AG20443 (cell line): ENCODE measurements around the gene RASA2.
A peak's percentile ranks its signal among the peaks of the same experiment; 100 is the strongest.
"Not testable (repeated sequence)": the region's sequence is repeated elsewhere in the genome, so short reads cannot be mapped to it uniquely, and the experiment has no call there.

Source experiments
- DNase-seq: peaks from one replicate; pipeline ENCODE4 v3.0.0; 2012; ENCODE audit warnings: low spot score, mixed read lengths

Gene RASA2

GRCh38 chr3:141457624-141458236, 29.1 kb upstream of the RASA2 start:
- peak; percentile 21 for DNase-seq

DNA sequence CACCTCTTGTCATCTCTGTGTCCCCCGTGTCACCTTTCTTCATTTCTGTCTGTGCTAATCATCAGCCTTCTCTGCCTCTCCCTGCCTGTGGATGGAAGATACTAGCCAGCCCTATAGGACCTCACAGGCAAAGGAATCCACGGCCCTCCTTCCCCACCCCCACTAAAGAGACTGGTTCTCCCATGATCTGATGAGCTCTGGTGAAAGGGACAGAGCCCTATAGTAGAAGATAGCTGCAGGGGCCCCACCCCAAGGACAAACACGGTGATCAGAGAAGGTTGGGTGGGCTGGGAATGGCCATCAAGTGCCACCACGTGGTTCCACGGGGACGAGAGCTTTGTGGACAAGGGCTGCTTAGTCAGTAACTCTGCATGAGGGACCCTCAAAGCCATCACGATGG, 27.8 kb upstream of the RASA2 start:
- no peak for DNase-seq

DNA sequence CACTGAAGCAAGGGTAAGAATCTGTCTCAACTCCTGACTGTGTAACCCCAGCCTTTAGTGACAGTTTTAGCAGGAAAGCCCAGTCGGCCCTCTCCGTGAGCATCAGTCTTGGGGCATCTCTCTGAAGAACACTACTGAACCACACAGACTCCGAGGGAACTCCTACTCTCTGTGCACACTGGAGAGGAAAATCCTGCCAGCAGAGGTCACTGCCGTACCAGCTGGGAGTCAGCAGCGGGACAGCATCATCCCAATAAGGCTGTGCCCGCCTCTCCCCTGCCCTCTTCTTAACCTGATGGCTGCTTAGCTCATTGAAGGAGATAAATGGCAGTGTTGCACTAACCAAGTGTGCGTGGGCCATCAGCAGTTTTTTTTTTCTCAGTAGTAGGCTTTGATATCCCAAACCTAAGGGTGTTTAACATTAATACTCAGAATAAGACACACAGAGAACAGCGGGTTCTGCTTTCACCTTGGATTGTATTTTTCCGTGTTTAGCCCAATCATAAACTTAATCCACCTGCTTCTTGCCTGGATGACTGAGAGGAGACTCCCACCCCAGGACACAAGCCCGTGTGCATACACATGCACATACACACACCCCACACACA, 26.6 kb upstream of the RASA2 start:
- peak; percentile 89 for DNase-seq

- DNase-seq = no peak
These were observed 24.5 kb upstream of the RASA2 start for GRCh38 chr3:141462176-141462859.

DNA sequence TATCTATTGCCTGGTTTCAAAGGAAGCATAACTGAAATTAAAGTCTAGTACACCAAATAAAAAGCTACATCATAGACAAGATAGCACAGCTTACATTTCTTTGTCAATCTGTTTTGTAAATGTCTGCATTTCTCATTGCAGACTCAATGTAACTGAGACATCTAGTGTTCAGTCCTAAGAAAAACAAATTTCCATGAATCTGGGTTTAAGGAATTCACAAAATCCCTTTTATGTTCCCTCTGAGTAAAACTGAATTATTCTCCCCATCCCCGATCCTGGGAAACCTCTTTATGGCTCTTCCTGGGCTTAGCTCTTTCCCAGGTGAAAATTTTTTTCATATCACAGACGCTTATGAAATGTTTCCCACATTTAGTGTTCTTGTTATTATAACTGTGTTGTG, 21.6 kb upstream of the RASA2 start:
- DNase-seq = peak; percentile 29

DNA sequence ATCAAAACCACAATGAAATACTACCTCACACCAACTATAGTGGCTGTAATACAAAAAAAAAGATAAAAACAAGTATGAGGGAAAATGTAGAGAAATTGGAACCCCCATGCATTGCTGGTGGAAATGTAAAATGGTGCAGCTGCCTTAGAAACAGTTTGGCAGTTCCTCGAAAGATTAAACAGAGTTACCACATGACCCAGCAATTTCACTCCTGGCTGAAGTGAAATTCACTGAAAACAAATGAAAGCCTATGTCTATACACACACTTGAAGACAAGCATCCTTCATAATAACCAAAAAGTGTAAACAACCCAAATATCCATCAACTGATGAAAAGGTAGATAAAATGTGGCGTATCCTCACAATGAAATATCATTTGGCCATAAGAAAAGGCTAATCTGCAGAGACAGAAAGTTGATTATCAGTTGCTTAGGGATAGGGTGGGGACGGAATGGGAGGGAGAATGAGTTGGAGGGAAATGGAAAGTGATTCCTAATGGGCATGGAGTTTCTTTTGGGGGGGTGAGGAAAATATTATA, 20.1 kb upstream of the RASA2 start:
- no peak for DNase-seq

- no peak for DNase-seq
These were observed 17.1 kb upstream of the RASA2 start for GRCh38 chr3:141469720-141470119.

DNA sequence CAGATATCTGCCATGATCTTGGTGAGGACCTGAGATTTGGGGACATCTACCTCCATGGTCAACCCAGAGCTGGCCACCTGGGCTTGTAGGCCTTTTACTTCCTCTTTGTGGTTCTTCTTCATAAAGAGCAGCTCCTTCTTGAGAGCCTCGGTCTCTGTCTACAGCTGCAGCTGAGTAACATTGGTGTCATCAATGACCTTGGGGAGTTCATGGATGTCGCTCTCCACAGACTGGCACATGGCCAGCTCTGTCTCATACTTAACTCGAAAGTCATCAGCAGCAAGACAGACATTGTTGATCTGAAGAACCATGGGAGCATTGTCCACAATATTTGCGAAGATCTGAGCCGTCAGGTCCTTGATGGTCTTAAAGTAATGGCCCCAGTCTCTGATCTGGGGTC, 15.7 kb upstream of the RASA2 start:
- DNase-seq = peak; percentile 21

DNA sequence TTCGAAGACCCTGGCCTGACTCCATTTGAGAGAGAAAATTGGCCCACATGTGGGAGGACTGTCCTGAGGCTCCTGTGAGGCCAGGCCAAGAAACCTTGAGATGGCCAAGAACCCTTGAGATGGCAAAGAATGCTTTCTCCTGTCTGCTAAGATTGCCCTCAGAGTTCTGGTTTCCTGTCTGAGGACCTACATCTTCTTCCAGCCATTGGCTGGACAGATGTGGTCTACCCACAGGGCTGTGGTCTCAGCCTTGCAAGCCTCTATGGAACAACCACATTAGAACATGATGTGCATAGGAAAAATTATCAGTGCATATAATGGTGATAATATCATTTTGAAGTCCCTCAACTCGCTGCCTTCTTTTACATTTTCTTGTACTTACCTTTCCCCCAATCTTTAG, 10.8 kb upstream of the RASA2 start:
- no peak for DNase-seq

GRCh38 chr3:141477224-141477623, 9.6 kb upstream of the RASA2 start:
- DNase-seq = peak; percentile 67

DNA sequence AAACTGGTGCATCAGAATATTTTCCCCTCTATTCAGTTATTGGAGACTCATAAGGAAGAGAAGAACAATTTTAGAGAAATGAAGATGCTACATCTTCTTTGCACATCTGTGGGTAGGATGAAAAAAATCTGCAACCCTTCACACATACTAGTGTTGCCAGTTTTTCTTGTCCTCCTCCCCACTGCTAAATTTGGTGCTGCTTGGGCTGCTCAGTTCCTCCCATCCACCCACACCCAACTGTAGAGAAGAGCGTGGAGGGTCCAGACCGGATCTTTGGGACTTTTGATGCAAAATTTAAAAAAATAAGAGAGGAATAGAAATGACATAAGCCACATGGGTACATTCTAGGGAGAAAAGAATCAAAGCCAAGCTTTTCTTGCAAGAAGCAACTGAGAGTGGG, 8.7 kb upstream of the RASA2 start:
- no peak for DNase-seq

GRCh38 chr3:141478840-141479239, 8.0 kb upstream of the RASA2 start:
- DNase-seq = not testable (repeated sequence)

DNA sequence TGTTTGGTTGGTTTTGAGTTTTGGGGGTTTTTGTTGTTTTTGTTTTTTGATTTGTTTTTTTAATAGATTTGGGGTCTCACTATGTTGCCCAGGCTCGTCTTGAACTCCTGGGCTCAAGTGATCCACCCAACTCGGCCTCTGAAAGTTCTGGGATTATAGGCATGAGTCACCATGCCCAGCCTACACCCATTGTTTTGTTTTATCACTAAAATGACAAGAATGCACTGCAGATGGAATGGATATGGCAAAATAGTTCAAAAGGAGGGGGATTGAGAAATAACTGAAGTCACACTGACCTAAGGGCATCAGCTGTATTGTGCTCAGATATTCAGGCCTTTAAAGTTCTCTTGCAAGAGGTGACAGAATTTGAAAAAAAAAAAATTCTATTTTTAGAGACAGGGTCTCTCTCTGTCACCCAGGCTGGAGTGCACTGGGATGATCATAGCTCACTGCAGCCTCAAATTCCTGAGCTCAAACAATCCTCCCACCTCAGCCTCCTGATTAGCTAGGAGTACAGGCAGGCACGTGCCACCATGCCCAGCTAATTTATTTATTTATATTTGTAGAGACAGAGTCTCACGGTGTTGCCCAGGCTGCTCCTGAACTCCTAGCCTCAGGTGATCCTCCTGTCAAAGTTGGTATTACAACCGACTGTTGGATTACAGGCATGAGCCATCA, 4.4 kb upstream of the RASA2 start:
- DNase-seq = peak; percentile 75

DNA sequence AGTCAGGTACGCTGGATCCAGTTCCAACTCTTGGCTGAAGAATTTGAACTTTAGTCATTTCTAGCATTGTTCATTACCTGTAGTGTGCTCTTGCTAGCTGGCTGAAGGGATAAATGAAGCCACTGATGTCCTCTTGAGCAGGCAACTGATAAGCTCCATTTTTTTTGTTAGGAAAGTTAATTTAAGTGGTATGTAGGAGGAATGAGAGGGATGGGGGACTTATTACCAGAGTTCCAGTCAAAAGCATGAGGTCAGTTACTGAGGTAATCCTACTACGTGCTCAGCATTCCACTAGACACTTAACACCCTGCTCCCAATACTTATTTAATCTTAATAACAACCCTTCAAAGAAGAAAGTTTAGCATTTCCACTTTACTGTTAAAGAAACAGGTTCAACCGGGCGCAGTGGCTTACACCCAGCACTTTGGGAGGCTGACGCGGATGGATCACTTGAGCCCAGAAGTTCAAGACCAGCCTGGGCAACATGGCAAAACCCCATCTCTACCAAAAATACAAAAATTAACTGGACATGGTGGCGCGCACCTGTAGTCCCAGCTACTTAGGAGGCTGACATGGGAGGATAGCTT, 2.0 kb upstream of the RASA2 start:
- DNase-seq = no peak

DNA sequence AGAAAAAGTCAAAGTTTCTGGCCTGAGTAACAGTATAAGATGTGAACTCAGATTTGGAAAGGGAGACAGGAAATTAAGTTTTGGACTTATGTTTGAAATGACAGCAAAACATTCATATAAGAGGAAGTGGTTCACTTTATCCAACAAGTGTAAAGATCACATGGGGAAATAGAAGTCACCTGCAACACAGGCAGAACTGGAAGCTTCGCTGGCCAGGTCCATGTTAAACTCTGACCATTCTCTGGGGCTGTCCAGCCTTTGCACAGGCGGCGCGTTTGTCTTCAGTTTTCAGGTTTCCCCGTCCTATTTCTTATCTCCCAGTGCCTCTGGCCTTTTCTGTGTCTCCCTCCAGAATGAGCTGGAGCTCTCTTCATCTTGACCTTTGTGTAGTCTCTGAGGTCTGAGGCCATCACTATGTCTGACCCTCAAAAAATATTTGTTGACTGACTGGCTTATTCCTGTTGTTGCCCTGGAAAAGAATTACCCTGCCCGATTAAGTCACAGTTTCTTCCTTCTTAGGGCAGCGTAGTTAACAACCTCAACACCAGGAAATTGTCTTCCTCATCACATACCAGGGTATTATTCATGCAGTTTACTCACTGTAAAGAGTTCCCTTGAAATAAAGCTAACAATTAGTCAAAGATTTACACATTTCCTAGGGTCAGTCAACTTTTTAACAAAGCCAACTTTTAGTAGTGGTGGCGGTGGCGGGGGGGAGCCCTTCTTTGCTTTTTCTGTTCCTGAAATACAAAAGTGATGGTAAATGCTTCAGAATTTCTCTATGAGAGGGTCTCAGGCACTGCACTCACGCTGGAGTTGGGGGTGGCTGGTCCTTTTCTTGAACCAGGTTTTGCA, 959 bp upstream of the RASA2 start:
- DNase-seq = peak; percentile 62

GRCh38 chr3:141486496-141486745, 406 bp upstream of the RASA2 start:
- DNase-seq = no peak

- peak; percentile 64 for DNase-seq
These were observed 860 bp downstream of the RASA2 start for GRCh38 chr3:141487521-141488252.

GRCh38 chr3:141489203-141489602, 2.4 kb downstream of the RASA2 start:
- DNase-seq = no peak

DNA sequence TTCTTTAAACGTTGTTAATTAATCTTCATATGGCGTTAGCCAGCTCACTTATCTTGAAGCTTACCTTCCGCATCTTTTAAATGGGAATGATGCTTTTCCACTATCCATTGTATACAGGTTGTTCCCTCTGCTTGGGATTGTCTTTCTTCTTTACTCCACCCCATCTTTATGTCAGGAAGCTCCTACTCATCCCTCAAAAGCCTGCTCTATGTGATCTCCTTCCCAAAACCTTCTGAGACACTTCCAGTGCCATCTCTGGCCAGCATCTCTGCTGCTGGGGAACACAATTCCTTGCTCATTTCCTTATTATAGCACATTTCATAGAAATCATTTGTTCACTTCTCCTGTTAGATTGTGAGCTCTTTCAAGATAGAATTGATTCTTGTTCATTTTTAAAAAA, 4.3 kb downstream of the RASA2 start:
- DNase-seq = no peak

- DNase-seq = no peak
These were observed 5.1 kb downstream of the RASA2 start for GRCh38 chr3:141491929-141492328.

- no peak for DNase-seq
These were observed 6.4 kb downstream of the RASA2 start for GRCh38 chr3:141493184-141493583.
